Measurements from ENCODE around the gene PDE4D.

DNA sequence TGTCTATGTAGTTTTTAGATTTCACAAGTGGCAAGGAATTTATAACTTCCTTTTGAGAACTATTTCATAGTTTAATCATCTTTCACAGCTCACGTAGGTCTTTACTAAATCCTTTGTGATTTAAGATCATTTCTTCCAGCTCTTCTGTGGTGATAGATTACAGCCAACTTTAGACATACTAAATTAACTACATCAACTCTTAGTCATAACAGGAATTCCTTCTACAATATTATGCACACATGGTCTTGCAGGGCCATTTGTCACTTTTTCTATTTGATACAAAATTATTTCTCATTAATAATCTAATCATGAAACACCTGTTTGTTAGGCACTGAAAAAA is 208.4 kb downstream of the PDE4D start:
- TF ChIP-seq, protein P1, sequence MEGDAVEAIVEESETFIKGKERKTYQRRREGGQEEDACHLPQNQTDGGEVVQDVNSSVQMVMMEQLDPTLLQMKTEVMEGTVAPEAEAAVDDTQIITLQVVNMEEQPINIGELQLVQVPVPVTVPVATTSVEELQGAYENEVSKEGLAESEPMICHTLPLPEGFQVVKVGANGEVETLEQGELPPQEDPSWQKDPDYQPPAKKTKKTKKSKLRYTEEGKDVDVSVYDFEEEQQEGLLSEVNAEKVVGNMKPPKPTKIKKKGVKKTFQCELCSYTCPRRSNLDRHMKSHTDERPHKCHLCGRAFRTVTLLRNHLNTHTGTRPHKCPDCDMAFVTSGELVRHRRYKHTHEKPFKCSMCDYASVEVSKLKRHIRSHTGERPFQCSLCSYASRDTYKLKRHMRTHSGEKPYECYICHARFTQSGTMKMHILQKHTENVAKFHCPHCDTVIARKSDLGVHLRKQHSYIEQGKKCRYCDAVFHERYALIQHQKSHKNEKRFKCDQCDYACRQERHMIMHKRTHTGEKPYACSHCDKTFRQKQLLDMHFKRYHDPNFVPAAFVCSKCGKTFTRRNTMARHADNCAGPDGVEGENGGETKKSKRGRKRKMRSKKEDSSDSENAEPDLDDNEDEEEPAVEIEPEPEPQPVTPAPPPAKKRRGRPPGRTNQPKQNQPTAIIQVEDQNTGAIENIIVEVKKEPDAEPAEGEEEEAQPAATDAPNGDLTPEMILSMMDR (IDR thresholded peaks at IDR 0.05 in 2 of 3, conservative IDR thresholded peaks at IDR 0.05 in 1 of 3; ENCODE audit: control insufficient read depth in 2 of 3, extremely low read depth in 1 of 3, insufficient read depth in 1 of 3, low read depth in 3 of 3, low read length in 3 of 3), result no peak
- TF ChIP-seq CBX5 (IDR thresholded peaks at IDR 0.05; ENCODE audit: low read depth) (no peak), EZH2 (IDR thresholded peaks at IDR 0.05; ENCODE audit: borderline replicate concordance, control insufficient read depth, low read depth, low read length) (no peak), ZNF384 (IDR thresholded peaks at IDR 0.05; ENCODE audit: borderline replicate concordance, low read depth, low read length) (no peak), TARDBP (IDR thresholded peaks at IDR 0.05; ENCODE audit: borderline replicate concordance) (no peak), SRF (IDR thresholded peaks at IDR 0.05; ENCODE audit: low read depth in 2 of 2, low read length in 2 of 2) (no peak)
- TF ChIP-seq, protein P2, sequence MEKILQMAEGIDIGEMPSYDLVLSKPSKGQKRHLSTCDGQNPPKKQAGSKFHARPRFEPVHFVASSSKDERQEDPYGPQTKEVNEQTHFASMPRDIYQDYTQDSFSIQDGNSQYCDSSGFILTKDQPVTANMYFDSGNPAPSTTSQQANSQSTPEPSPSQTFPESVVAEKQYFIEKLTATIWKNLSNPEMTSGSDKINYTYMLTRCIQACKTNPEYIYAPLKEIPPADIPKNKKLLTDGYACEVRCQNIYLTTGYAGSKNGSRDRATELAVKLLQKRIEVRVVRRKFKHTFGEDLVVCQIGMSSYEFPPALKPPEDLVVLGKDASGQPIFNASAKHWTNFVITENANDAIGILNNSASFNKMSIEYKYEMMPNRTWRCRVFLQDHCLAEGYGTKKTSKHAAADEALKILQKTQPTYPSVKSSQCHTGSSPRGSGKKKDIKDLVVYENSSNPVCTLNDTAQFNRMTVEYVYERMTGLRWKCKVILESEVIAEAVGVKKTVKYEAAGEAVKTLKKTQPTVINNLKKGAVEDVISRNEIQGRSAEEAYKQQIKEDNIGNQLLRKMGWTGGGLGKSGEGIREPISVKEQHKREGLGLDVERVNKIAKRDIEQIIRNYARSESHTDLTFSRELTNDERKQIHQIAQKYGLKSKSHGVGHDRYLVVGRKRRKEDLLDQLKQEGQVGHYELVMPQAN (conservative IDR thresholded peaks at IDR 0.05), result no peak
- TF ChIP-seq, protein P3, sequence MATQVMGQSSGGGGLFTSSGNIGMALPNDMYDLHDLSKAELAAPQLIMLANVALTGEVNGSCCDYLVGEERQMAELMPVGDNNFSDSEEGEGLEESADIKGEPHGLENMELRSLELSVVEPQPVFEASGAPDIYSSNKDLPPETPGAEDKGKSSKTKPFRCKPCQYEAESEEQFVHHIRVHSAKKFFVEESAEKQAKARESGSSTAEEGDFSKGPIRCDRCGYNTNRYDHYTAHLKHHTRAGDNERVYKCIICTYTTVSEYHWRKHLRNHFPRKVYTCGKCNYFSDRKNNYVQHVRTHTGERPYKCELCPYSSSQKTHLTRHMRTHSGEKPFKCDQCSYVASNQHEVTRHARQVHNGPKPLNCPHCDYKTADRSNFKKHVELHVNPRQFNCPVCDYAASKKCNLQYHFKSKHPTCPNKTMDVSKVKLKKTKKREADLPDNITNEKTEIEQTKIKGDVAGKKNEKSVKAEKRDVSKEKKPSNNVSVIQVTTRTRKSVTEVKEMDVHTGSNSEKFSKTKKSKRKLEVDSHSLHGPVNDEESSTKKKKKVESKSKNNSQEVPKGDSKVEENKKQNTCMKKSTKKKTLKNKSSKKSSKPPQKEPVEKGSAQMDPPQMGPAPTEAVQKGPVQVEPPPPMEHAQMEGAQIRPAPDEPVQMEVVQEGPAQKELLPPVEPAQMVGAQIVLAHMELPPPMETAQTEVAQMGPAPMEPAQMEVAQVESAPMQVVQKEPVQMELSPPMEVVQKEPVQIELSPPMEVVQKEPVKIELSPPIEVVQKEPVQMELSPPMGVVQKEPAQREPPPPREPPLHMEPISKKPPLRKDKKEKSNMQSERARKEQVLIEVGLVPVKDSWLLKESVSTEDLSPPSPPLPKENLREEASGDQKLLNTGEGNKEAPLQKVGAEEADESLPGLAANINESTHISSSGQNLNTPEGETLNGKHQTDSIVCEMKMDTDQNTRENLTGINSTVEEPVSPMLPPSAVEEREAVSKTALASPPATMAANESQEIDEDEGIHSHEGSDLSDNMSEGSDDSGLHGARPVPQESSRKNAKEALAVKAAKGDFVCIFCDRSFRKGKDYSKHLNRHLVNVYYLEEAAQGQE (IDR thresholded peaks at IDR 0.05; ENCODE audit: low read depth, low read length), result no peak

Data from GM12878 (cell line).